Bronchial epithelial cell (primary cell): ENCODE measurements around the gene GCNT2. TPM values are rescaled to one million over a fixed set of nuclear protein-coding genes. Genes with fewer than 3 reads are reported as not detected.
"Not testable (repeated sequence)": the region's sequence is repeated elsewhere in the genome, so short reads cannot be mapped to it uniquely, and the experiment has no call there.

Experiments used
- DNase-seq: peaks from one replicate; pipeline ENCODE4 v3.0.0-alpha.2; 2010; ENCODE audit warnings: low read depth
- FAIRE-seq: peaks from 2 replicates; lab custom pipeline; 2011; peaks lifted over from hg19 to GRCh38; lab: Jason Lieb, UNC
- H3K27me3 ChIP-seq: 2 replicates; pipeline ENCODE4 v1.5.1; 2011; ENCODE audit warnings: low read length; ENCODE audit not compliant: control insufficient read depth, insufficient read depth
- H3K36me3 ChIP-seq: 2 replicates; pipeline ENCODE4 v1.5.1; 2011; ENCODE audit warnings: low read length; ENCODE audit not compliant: control insufficient read depth, insufficient read depth
- H3K4me3 ChIP-seq: 2 replicates; pipeline ENCODE4 v1.5.1; 2011; ENCODE audit warnings: mild to moderate bottlenecking, low read depth, low read length, control low read depth
- total RNA-seq: library from RNA; depleted of rRNA; stranded (reverse); fragments of >200 nt; gene quantifications from 2 replicates; pipeline ENCODE4 v1.2.1, GENCODE V29; 2014
- TF ChIP-seq, protein P1 (sequence below): IDR thresholded peaks from 2 replicates; pipeline ENCODE4 v1.5.1; 2011; ENCODE audit warnings: mild to moderate bottlenecking, moderate library complexity, low read length, control low read depth, inconsistent platforms; ENCODE audit not compliant: insufficient read depth, severe bottlenecking

GCNT2 gene
- total RNA-seq, 1 donor from 2014 or later: 10.3 TPM

DNA sequence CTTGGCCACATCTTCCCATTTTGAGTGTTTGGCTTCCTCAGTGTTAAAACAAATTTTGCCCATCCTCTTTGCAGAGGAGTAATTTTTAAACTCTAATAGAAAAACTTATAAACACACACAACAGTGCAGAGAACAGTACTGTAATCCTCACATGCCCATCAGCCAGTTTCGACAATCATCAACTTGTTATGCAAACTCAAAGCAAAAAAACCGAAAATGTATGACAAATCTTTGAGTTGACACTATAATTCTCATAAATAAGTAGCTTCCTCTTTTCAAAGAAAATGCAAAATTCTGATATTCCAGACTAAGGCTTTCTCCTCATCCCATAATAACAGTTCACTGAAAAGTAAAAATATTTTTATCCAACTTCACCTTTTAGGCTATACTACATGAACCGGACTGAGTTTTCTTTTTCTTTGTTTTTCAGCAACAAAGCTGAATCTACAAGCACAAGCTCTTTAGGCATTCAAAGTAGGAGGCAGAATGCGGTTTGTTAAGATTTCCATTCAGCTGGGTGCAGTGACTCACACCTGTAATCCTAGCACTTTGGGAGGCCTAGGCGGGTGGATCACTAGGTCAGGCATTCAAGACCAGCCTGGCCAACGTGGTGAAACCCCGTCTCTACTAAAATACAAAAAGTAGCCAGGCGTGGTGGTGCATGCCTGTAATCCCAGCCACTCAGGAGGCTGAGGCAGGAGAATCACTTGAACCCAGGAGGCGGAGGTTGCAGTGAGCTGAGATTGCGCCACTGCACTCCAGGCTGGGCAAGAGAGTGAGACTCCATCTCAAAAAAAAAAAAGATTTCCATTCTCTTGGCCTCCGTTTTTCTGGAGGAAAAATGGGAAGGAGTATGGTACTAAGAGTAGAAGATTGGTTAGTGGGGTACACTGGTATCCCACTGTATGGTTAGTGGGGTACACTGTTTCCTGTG, 74.8 kb downstream of the GCNT2 start:
- FAIRE-seq: no peak
- DNase-seq: peak; percentile 50
- no peaks in the 10 kb centered on the region for H3K27me3 ChIP-seq
- H3K36me3 ChIP-seq: no peaks in the 10 kb centered on the region
- TF ChIP-seq, protein P1, sequence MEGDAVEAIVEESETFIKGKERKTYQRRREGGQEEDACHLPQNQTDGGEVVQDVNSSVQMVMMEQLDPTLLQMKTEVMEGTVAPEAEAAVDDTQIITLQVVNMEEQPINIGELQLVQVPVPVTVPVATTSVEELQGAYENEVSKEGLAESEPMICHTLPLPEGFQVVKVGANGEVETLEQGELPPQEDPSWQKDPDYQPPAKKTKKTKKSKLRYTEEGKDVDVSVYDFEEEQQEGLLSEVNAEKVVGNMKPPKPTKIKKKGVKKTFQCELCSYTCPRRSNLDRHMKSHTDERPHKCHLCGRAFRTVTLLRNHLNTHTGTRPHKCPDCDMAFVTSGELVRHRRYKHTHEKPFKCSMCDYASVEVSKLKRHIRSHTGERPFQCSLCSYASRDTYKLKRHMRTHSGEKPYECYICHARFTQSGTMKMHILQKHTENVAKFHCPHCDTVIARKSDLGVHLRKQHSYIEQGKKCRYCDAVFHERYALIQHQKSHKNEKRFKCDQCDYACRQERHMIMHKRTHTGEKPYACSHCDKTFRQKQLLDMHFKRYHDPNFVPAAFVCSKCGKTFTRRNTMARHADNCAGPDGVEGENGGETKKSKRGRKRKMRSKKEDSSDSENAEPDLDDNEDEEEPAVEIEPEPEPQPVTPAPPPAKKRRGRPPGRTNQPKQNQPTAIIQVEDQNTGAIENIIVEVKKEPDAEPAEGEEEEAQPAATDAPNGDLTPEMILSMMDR: no peak
- H3K4me3 ChIP-seq: no peak overlapping the region

- FAIRE-seq (no peak), DNase-seq (no peak)
- TF ChIP-seq, protein P1: no peak
- Histone ChIP-seq H3K4me3 (no peak overlapping the region), H3K27me3 (no peaks in the 10 kb centered on the region), H3K36me3 (no peaks in the 10 kb centered on the region)
Observed at GRCh38 chr6:10597499-10598001, 76.4 kb downstream of the GCNT2 start.

DNA sequence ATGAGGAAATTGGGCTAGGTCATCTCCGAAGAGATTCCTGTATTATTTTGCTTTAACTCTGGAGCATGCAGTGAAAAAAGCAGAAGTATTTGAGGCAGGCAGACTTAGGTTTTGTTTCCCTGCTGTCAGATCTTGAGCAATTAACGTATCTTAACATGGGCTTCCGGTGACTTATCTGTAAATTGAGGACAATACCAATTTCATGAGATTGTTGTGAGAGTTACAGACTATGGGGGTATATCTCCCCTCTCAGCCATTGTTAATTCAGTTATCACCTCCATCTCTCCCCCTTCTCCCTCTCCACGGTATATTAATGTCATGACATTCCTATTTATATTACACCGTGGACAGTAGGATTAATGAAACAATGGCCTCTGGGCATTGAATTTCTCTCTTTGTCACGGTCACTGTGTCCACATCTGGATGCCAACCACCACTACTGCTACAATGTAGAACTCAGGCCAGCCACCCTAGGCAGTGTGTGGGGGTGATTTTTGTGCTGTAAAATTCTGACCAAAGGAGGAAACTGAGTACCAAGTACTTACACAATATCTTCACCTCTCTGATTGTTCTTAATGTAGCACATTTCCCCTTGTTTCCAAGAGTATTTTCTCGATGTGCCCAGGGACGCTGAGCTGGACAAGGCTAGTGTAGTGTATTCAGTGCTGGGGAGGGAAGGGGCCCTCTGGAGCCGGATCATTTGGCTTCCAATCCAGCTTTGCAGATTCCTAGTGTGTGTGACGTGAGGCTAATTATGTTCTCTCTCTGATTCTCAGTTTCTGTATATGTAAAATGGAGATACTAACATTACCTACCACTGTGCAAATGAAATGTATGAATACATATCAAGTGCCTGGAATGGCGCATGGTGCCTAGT, 77.2 kb downstream of the GCNT2 start:
- DNase-seq: no peak
- Histone ChIP-seq H3K36me3 (no peaks in the 10 kb centered on the region), H3K27me3 (no peaks in the 10 kb centered on the region), H3K4me3 (no peak overlapping the region)
- TF ChIP-seq, protein P1: no peak
- no peak for FAIRE-seq

DNA sequence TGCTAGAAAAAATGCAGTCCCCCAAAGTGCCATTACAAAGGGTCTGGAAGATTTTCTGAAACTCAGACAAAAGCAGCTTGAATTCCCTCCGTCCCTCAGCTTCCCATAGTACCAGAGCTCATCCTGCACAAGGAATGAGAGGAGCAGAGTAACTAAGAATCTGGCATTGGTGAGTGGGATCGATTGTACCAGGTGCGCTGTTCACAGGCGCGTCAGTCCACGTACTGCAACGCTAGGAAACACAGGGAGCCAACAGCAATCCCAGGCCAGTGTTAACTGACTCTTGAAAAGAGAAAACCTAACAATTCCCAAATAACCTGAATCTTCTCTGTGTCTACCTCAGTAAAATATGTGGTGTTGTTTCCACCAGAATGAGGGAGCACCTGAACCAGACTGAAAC, 77.9 kb downstream of the GCNT2 start:
- H3K4me3 ChIP-seq: no peak overlapping the region
- no peaks in the 10 kb centered on the region for H3K36me3 ChIP-seq
- DNase-seq (no peak), FAIRE-seq (no peak)
- no peaks in the 10 kb centered on the region for H3K27me3 ChIP-seq
- TF ChIP-seq, protein P1: no peak

DNA sequence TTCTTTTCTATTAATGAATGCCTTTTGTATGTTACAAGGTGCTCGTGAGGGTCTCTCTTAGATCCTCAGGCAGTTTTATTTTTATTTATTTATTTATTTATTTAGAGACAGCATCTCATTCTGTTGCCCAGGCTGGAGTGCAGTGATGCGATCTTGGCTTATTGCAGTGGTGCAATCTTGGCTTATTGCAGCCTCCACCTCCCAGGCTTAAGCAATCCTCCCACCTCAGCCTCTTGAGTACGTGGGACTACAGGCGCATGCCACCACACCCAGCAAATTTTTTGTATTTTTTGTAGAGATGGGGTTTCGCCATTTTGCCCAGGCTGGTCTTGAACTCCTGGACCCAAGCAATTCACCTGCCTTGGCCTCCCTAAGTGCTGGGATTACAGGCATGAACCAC, 79.5 kb downstream of the GCNT2 start:
- FAIRE-seq, H3K27me3 ChIP-seq, DNase-seq, H3K4me3 ChIP-seq, H3K36me3 ChIP-seq: not testable (repeated sequence)

GRCh38 chr6:10603219-10603618, 82.1 kb downstream of the GCNT2 start:
- TF ChIP-seq, protein P1: no peak
- no peaks in the 10 kb centered on the region for H3K27me3 ChIP-seq
- no peak overlapping the region for H3K4me3 ChIP-seq
- FAIRE-seq (no peak), DNase-seq (no peak)
- no peaks in the 10 kb centered on the region for H3K36me3 ChIP-seq
